NCI-H524 (cell line): ENCODE data around the gene SNX21.

ENCODE experiments used
- DNase-seq, 2 experiments: peaks; one replicate each; lab custom pipeline; 2025; lab: John Stamatoyannopoulos, UW

SNX21 gene

DNA sequence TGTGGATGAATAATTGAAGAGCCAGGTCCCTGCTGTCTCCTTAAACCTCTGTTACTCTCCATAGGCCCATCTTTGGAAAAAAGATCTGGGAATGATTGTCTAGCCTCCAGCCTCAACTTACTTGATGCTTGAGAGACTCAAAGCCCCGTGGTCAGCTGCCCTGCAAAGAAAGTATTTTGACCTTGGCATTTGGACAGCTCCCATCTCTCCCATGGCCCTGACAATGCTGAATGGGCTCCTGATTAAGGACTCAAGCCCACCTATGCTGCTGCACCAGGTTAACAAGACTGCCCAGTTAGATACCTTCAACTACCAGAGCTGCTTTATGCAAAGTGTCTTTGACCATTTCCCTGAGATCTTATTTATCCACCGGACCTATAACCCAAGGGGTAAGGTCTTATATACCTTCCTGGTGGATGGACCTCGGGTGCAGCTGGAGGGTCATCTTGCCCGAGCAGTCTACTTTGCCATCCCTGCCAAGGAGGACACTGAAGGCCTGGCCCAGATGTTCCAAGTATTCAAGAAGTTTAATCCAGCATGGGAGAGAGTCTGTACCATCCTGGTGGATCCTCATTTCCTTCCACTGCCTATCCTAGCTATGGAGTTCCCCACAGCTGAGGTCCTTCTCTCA lies 49.0 kb downstream of the SNX21 start:
- DNase-seq = no peak

DNA sequence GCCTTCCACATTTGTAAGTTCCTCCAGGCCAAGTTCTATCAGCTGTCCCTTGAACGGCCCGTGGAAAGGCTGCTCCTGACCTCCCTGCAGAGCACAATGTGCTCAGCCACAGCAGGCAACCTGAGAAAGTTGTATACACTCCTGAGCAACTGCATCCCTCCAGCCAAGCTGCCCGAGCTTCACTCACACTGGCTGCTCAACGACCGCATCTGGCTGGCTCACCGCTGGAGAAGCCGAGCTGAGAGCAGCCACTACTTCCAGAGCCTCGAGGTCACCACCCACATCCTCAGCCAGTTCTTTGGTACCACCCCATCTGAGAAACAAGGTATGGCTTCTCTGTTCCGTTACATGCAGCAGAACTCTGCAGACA lies 49.5 kb downstream of the SNX21 start:
- no peak for DNase-seq

DNA sequence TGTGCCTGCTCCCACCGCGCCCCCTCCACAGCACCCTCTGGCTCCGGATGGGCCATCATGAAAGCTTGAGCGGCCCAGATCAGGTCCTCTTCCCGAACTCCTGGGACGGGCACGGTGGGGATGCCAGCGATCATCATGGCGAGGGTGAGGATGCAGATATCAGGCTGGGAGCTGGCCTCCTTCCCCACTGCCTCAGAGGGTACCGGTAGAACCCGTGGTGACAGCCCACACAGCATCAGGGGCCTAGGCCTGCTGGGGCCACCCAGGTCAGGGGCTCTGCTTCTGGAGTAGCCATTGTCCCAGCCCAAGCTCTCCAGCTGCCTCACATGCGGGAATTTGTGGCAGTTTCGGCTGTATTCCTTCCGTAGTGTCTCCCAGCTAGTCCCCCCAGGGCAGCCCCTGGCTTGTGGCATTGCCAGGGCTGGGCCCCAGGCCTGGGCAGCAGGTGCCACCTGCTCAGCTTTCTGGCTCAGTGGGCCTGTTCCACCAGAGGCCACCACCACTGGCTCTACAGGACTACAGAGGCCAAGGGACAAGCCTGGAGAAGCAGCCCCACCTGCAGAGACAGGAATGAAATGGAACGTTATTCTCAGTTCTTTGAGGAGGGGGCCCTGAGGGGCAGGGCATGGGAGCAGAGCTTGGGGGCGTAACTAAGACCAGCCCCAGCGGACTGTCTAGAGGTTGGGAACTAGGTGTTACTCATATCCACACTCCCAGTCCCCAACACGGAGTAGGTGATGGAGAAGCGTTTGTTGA lies 53.2 kb downstream of the SNX21 start:
- no peak for DNase-seq

DNA sequence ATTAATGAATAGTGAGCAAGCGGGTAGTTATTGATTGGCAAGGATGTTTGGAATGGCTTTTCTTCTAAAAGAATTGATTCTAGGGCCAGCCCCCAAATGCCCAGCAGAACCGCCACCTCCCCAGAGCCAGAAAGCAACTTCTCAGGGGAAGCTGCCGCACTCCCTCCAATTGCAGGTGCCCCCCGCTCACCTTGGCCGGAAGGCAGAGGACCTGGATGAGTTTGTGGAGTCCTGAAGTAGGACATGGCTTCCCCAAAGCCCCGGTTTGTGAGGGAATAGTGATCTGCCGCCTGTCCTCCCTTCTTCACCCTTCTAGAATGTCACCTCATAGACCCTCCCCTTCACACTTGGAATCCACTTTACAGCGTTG lies 53.7 kb downstream of the SNX21 start, which contains the start of gene SPATA25:
Gene SPATA25, minus strand, starts transcription at position 277 of the 370 bp plus-strand sequence. Its CDS starts 32 bp downstream, at position 245.
- DNase-seq = no peak

- DNase-seq = no peak
Observed at GRCh38 chr20:45888681-45889080, 55.1 kb downstream of the SNX21 start.

GRCh38 chr20:45890077-45890984 lies 56.7 kb downstream of the SNX21 start:
- DNase-seq = peak; percentile 44 to 74

GRCh38 chr20:45890985-45891983 lies 57.7 kb downstream of the SNX21 start, which contains the start of the genes CTSA and NEURL2:
TSS of gene CTSA (plus strand) at chr20:45891335. CDS start at chr20:45891569, 234 bp downstream.
TSS of gene NEURL2 (minus strand) at chr20:45891208. CDS start at chr20:45890991, 217 bp downstream.
- DNase-seq = peak; percentile 81 to 84

DNA sequence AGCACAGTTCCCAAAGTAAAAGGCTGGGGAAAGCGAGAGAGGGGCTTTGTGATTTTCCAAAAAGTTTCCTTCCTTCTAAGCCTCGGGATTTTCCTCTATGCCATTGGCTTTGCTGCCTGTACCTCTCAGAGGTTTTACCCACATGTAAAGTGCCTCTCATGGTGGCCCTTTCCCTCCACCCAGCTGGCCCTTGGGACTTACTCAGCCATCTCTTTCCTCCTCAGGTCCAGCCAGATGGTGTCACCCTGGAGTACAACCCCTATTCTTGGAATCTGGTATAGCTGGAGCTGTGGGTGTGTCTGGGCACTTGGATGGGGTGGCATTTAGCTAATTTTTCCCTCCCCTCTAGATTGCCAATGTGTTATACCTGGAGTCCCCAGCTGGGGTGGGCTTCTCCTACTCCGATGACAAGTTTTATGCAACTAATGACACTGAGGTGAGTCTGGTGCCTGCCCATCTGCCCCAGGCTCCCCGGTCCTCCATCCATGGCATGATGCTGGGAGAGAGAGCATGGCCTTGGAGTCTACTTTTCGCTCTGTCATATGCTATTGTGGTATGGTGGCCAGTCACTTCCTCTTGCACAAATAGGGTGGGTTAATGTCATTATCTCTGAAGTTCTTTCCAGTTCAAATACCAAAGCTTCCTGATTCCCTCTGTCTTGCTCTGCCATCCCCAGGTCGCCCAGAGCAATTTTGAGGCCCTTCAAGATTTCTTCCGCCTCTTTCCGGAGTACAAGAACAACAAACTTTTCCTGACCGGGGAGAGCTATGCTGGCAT lies 58.6 kb downstream of the SNX21 start:
- peak in 1 of 2 experiments; percentile 33 for DNase-seq
